ENCODE results near the gene ZAP70. TPM values are rescaled to one million over a fixed set of nuclear protein-coding genes. Genes with fewer than 3 reads are reported as not detected.

ZAP70 gene
- total and polyA plus RNA-seq, 2 of the 13 experiments (the other 11 are each of a cell fraction or from before 2014, with no cell fraction given) = 0.51 to 4.0 TPM

- TF ChIP-seq ZBTB8A (CRISPR knock-in tag; IDR thresholded peaks at IDR 0.05; ENCODE audit: borderline replicate concordance, low read depth) (no peak), AGO2 (optimal IDR thresholded peaks at IDR 0.05; ENCODE audit: low read depth, low read length) (no peak)
Observed at GRCh38 chr2:97765933-97766332, 52.6 kb downstream of the ZAP70 start (continued).

- Histone ChIP-seq H3K4me3 (replicated peaks in 1 of 3; ENCODE audit: insufficient read depth in 1 of 3, low read depth in 2 of 3, low read length in 3 of 3) (no peak overlapping the region), H2AFZ (ENCODE audit: low read length) (no peak overlapping the region), H3K4me1 (ENCODE audit: insufficient read depth, low read length) (no peaks in the 10 kb centered on the region), H3K9ac (ENCODE audit: insufficient read depth, low read depth, low read length) (no peak overlapping the region), H3K27ac (ENCODE audit: extremely low read length, insufficient read depth, low read length) (no peak overlapping the region), H3K4me2 (ENCODE audit: low read depth, low read length) (no peak overlapping the region), H3K79me2 (ENCODE audit: insufficient read depth, low read length) (no peaks in the 10 kb centered on the region), H3K9me3 (ENCODE audit: low read length) (no peaks in the 10 kb centered on the region), H3K36me3 (replicated peaks in 1 of 2; ENCODE audit: control insufficient read depth in 1 of 2, insufficient read depth in 2 of 2, low read length in 2 of 2) (peaks cover 22 to 51% of the 10 kb centered on the region in 2 experiments), H4K20me1 (ENCODE audit: insufficient read depth, low read length) (no peaks in the 10 kb centered on the region), H3K27me3 (ENCODE audit: control insufficient read depth in 1 of 2, insufficient read depth in 2 of 2, low read length in 2 of 2) (no peaks in the 10 kb centered on the region)
- DNase-seq (ENCODE audit: low spot score) = no peak
- CTCF ChIA-PET (ENCODE audit: low intra/inter-chr PET ratio, low total read pairs) = no interaction called here
- no peak for FAIRE-seq
- no peak for ATAC-seq
- in situ Hi-C loops (cut with HindIII; ENCODE audit: extremely low pct_ligation_motif_present, low pct_unique_long_range_greater_than_20kb) = no loop called here
- no TSS peak for BruUV-seq (replicated peaks)
- intact Hi-C loops (cut with micrococcal nuclease; ENCODE audit: unreplicated experiment) = no loop called here
- WGBS (ENCODE audit: low lambda C conversion rate) = 97% methylated on average over 5 of the region's 5 CpGs
- no peak for TF ChIP-seq CHCHD3 (CRISPR knock-in tag; IDR thresholded peaks at IDR 0.05)
- no peak for TF ChIP-seq ATF7 (IDR thresholded peaks at IDR 0.05)
- no peak for TF ChIP-seq ATF7 (CRISPR knock-in tag; IDR thresholded peaks at IDR 0.05)
- no peak for TF ChIP-seq ADNP (CRISPR knock-in tag; IDR thresholded peaks at IDR 0.05)
- no peak for TF ChIP-seq DMAP1 (CRISPR knock-in tag; IDR thresholded peaks at IDR 0.05)
- no peak for TF ChIP-seq MLX (CRISPR knock-in tag; IDR thresholded peaks at IDR 0.05)
- TF ChIP-seq HOXA9 (CRISPR knock-in tag; IDR thresholded peaks at IDR 0.05; ENCODE audit: borderline replicate concordance) = no peak
- POLR2A ChIA-PET = no interaction called here
Observed at GRCh38 chr2:97766567-97766966, 53.2 kb downstream of the ZAP70 start.
